NOMO-1 (cell line): ENCODE results near the gene MAPK1.
"Not testable (repeated sequence)": the region's sequence is repeated elsewhere in the genome, so short reads cannot be mapped to it uniquely, and the experiment has no call there.

Experiments
- DNase-seq, 2 experiments: peaks; one replicate each; lab custom pipeline; 2025; ENCODE audit not compliant: unreplicated experiment in 2 of 2; lab: John Stamatoyannopoulos, UW

The MAPK1 gene

DNA sequence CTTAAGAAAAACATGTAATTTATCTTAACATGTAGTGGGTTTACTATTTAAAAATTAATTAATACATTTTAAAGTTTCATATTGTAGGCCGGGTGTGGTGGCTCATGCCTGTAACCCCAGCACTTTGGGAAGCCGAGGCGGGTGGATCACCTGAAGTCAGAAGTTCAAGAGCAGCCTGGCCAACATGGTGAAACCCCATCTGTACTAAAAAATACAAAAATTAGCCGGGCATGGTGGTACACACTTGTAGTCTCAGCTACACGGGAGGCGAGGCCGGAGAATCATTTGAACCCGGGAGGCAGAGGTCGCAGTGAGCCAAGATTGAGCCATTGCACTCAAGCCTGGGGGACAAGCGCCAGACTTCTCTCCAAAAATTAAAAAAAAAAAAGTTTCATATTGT lies 73.7 kb downstream of the MAPK1 start:
- DNase-seq = not testable (repeated sequence)

GRCh38 chr22:21791635-21792625 lies 75.5 kb downstream of the MAPK1 start:
- no peak for DNase-seq

GRCh38 chr22:21790849-21791610 lies 76.4 kb downstream of the MAPK1 start:
- not testable (repeated sequence) for DNase-seq

DNA sequence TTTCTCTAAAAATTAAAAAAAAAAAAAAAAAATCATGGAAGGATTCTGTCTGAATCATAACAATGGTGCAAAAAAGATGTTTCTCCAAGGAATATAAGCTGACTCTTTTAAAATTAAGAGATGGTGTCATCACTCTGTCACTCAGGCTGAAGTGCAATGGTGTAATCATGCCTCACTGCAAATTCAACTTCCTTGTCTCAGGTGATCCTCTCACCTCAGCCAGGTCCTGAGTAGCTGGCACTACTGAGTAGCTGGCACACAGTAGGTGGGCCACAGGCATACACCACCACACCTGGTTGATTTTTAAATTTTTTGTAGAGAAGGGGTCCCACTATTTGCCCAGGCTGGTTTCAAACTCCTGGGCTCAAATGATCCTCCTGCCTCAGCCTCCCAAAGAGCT lies 77.1 kb downstream of the MAPK1 start:
- no peak for DNase-seq

GRCh38 chr22:21787565-21787964 lies 79.9 kb downstream of the MAPK1 start:
- DNase-seq = not testable (repeated sequence)

DNA sequence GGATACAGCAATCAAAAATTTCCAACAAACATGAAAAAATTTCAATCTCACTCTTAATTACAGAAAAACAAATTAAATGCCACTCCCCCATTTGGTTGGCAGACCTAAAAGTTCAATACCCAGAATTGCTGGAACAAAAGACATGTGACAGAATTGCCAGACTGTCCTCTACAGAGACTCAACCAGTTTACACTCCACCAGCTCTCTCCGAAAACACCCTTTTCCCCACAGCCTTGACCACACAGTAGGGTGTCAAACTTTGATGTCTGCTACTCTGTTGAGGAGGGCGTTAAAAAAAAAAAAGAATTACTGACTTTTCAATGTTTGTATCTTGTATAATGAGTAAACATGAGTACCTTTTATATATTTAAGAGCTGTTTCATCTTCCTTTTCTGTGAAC lies 87.2 kb downstream of the MAPK1 start:
- DNase-seq = no peak

GRCh38 chr22:21779444-21779843 lies 88.0 kb downstream of the MAPK1 start:
- no peak for DNase-seq

GRCh38 chr22:21778705-21779363 lies 88.6 kb downstream of the MAPK1 start:
- DNase-seq = no peak

GRCh38 chr22:21771631-21771976 lies 95.8 kb downstream of the MAPK1 start:
- no peak for DNase-seq

- DNase-seq = no peak
Observed at GRCh38 chr22:21768435-21768834, 99.0 kb downstream of the MAPK1 start.

DNA sequence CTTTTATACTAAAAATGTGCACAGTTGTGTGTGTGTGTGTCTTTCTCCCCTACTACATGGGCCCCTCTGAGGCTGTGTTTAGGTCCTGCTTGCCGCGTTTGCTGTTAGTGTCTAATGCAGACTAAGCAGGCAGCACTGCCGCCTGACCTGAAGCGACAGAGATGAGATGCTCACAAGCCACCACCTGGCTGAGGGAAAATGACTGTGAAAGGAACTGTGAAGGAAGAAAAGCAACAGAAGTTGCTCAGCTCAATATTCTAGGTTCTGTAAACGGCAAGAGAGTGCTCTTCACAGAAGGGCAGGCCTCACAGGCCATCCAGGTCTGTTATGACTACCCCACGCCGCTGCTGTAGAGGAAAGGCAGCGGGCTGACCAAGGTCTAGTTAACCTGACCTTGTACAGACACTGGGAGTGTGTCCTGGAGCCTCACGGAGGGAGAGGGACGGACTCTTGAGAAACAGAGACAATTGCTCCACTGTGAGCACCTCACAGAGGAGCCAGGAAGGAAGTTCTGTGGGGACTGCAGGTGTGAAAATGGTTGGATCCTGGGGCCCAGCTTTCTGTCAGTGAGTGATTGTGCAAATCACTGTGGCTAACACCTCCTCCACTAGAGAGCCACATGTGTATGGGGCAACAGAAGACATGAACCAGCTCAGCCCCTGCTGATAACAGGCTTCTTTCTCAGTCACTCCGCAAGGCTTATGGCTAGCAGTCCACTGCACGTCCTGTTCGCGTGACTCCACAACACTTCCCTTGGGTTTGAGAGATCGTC lies 100.6 kb downstream of the MAPK1 start:
- no peak for DNase-seq

GRCh38 chr22:21765909-21766529 lies 101.4 kb downstream of the MAPK1 start:
- DNase-seq = no peak

DNA sequence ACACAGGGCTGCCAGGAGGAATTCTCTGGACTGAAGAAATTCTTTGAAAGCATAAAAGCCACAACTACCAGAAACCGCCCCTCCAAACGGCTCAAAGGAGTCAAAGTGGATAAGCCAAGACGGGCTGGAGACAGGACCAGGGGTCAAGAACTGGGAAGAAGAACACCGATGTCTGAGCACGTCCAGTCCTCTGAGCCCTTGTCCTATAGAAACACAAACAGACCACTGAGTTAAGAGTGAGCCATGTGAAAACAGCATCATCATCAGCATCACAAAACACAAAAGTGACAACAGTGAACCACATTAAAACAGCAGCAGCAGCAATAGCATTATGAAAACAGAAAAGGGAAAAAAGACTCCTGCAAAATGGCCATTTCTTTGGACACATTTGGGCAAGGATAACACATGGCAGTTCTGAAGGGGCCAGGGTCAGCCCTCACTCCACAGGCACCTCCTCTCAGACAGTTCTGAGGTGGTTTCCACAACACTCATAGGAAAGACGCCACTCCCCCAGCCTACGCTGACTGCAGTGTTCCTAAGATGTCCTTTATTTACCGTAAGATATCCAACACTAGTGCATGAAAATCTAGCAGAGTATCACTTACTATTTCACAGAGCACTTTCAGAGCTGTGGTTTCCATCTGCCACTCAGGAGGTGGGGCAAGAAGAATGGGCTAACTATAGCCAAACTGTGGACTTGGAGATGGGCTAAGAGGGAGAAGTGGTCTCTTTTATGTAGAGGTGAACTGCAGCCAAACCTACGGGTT lies 103.2 kb downstream of the MAPK1 start:
- DNase-seq = no peak

GRCh38 chr22:21762712-21763581 lies 104.5 kb downstream of the MAPK1 start:
- no peak for DNase-seq

DNA sequence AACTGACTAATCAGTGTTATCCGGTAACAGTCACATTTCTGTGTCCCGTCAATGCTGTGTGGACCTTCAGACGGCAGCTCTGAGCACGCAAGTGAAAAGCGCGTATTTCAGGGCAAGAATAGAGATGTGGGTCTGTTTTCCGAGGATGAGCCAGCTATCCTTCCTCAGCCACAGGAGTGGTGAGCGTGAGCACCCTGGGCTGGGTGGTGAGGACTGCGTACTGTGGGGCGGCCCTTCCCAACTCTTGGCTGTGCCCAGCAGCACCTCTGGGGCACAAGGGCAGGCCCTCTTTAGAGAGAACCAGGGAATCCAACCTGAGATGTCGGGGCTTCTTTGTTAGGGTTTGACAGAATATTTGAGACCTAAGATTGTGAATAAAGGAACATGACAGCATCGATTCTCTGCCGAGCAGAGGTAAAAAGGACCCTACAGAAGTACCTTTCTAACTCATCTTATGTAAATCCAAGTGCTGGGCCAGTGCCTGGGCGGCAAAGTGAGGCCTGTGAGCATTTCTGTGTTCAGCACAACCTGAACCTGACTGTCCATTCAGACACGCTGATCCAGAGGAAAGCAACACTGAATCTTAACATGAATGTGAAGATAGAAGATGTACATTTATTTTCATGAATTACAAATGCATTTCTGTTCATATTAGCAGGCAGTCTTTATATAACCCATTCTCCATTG lies 105.3 kb downstream of the MAPK1 start:
- no peak for DNase-seq

- no peak for DNase-seq
Observed at GRCh38 chr22:21761086-21761485, 106.4 kb downstream of the MAPK1 start.

DNA sequence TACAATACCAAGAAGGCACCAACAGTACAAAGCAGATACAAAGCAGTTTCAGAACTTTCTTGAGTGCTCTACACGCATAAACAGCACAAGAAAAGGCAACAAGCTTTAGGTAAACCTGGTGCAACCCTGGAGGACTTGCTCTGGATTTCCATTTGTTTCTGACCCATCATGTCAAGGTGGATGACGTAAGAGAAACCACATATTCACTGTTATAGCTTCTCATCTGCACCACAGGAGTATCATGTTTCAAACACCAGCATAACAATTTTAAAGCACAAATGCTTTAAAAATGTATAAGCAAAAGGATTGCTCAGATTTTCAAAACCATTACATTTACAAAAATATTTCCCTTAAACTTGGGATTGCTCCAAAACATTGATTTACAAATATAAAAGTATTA lies 106.8 kb downstream of the MAPK1 start:
- no peak for DNase-seq
